Neural crest cell (in vitro differentiated cells): ENCODE data around the gene MCC. TPM values are rescaled to one million over a fixed set of nuclear protein-coding genes. Genes with fewer than 3 reads are reported as not detected.

Experiments
- DNase-seq: peaks from one replicate; pipeline ENCODE4 v3.0.0; 2021; ENCODE audit warnings: low read depth, mixed read lengths, low spot score
- H3K27ac Mint-ChIP-seq: one replicate; pipeline ENCODE4 v1.8.0; 2021; ENCODE audit warnings: mild to moderate bottlenecking, mixed read lengths; ENCODE audit not compliant: unreplicated experiment
- H3K27me3 Mint-ChIP-seq: 2 replicates; pipeline ENCODE4 v1.8.0; 2021; ENCODE audit warnings: low read depth, mild to moderate bottlenecking, mixed read lengths
- H3K36me3 Mint-ChIP-seq: 2 replicates; pipeline ENCODE4 v1.8.0; 2021; ENCODE audit warnings: low read depth, mild to moderate bottlenecking, mixed read lengths
- H3K4me1 Mint-ChIP-seq: 2 replicates; pipeline ENCODE4 v1.8.0; 2021; ENCODE audit warnings: mixed read lengths
- H3K4me3 Mint-ChIP-seq: one replicate; pipeline ENCODE4 v1.8.0; 2021; ENCODE audit warnings: mild to moderate bottlenecking, mixed read lengths
- H3K9me3 Mint-ChIP-seq: 2 replicates; pipeline ENCODE4 v1.8.0; 2021; ENCODE audit warnings: mixed read lengths
- total RNA-seq: library from RNA; stranded (reverse); gene quantifications from 2 replicates; pipeline ENCODE4 v1.2.1, GENCODE V29; 2021
- TF ChIP-seq, protein P1 (sequence below): fragments of 200-600 bp; sonication (generic); conservative IDR thresholded peaks from 2 replicates; pipeline ENCODE4 v1.5.0; 2021; ENCODE audit warnings: antibody characterized with exemption, mild to moderate bottlenecking

MCC gene
- total RNA-seq, 1 donor from 2014 or later = 10.8 TPM

DNA sequence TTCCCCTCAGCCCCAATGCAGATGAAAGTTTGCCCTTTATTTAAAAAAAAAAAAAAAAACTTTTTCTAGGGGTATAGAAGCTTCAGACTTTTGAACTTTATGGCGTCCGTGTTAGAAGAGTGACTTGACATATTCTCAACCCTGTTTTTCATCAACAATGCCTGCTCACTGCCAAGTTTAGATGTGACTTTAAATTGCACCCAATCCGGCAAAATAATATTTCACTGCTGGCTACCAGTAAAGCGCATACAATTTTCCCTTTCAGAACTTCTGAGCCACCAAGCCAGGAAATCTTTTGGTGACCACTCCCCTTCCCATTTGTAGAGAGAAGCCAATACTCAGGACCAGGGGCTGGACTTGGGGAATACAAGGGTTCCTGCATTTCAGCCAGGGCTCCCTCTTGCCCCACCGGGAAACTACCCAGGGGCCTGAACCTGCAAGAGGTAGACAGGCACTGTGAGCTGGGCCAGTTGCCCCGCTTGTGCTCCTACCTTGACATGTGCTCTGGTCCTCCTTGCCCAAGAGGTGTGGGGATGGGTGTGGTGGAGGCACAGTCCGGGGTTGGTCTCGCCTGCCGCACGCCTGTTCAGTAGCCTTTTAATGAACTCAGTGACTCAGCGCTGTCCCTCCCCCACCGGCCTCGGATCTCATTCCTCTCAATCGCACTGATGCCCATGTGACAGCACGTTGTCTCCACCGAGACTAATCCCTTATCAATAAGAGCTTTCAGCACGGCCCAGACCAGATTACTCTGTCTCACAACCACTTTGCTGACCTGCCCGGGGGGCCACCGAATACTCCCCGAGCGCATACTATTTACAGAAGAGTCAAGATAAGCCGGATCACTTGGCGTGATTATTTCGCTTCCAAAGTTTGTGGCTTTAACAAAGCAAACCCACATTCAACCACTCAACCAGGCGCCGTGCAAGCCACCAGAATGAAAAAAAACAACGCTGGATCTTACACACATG is 285.2 kb downstream of the MCC start:
- Mint-ChIP-seq H3K4me1 (peaks cover 70% of the 10 kb centered on the region), H3K27me3 (peaks cover 48% of the 10 kb centered on the region), H3K9me3 (no peaks in the 10 kb centered on the region), H3K36me3 (no peaks in the 10 kb centered on the region), H3K27ac (peak overlapping the region; percentile 69), H3K4me3 (peak overlapping the region; percentile 82)
- TF ChIP-seq, protein P1, sequence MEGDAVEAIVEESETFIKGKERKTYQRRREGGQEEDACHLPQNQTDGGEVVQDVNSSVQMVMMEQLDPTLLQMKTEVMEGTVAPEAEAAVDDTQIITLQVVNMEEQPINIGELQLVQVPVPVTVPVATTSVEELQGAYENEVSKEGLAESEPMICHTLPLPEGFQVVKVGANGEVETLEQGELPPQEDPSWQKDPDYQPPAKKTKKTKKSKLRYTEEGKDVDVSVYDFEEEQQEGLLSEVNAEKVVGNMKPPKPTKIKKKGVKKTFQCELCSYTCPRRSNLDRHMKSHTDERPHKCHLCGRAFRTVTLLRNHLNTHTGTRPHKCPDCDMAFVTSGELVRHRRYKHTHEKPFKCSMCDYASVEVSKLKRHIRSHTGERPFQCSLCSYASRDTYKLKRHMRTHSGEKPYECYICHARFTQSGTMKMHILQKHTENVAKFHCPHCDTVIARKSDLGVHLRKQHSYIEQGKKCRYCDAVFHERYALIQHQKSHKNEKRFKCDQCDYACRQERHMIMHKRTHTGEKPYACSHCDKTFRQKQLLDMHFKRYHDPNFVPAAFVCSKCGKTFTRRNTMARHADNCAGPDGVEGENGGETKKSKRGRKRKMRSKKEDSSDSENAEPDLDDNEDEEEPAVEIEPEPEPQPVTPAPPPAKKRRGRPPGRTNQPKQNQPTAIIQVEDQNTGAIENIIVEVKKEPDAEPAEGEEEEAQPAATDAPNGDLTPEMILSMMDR = no peak
- peak; percentile 53 for DNase-seq

DNA sequence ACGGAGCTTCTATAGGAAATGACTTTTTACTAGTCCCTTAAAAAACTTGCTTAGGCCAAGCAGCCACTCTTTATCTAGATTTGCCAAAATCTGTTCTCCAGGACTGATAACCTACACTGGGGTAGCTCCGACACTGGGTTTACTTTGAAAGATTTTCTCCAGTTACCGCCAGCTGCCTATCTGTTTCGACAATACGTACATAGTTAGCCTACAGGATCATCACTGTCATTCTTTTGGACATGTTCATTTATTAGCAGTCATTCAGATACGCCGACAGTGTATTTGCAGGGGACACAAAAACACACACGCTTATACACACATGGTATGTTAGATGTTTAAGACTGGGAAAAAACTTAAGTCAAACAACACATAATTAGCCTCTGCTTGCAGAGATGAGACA is 286.0 kb downstream of the MCC start:
- Mint-ChIP-seq H3K27ac (no peak overlapping the region), H3K27me3 (peaks cover 42% of the 10 kb centered on the region), H3K36me3 (no peaks in the 10 kb centered on the region), H3K4me1 (peaks cover 67% of the 10 kb centered on the region), H3K9me3 (no peaks in the 10 kb centered on the region), H3K4me3 (peak overlapping the region; percentile 46)
- TF ChIP-seq, protein P1 = no peak
- DNase-seq = no peak

DNA sequence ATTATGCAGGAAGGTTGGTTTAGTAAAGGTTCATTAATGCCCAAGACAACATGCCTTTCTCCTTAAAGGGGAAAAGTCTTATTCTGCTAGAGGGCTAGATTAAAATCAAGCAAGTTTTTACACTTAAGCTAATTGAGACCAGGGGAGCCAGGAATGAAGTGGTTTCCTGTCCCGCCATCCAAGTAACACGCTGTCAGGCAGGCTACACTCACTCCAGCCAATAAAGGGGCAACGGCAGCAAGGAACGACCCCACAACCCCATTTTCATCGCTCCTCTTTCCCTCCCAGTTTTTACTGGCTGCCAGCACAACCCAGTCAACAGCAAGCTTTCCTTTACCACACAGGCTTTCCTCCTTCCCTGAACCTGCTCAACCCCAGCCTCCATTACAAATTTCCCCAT is 286.5 kb downstream of the MCC start:
- peaks cover 37% of the 10 kb centered on the region for H3K27me3 Mint-ChIP-seq
- no peak overlapping the region for H3K27ac Mint-ChIP-seq
- no peaks in the 10 kb centered on the region for H3K36me3 Mint-ChIP-seq
- no peak for DNase-seq
- H3K4me1 Mint-ChIP-seq = peaks cover 62% of the 10 kb centered on the region
- TF ChIP-seq, protein P1 = no peak
- peak overlapping the region; percentile 46 for H3K4me3 Mint-ChIP-seq
- no peaks in the 10 kb centered on the region for H3K9me3 Mint-ChIP-seq

DNA sequence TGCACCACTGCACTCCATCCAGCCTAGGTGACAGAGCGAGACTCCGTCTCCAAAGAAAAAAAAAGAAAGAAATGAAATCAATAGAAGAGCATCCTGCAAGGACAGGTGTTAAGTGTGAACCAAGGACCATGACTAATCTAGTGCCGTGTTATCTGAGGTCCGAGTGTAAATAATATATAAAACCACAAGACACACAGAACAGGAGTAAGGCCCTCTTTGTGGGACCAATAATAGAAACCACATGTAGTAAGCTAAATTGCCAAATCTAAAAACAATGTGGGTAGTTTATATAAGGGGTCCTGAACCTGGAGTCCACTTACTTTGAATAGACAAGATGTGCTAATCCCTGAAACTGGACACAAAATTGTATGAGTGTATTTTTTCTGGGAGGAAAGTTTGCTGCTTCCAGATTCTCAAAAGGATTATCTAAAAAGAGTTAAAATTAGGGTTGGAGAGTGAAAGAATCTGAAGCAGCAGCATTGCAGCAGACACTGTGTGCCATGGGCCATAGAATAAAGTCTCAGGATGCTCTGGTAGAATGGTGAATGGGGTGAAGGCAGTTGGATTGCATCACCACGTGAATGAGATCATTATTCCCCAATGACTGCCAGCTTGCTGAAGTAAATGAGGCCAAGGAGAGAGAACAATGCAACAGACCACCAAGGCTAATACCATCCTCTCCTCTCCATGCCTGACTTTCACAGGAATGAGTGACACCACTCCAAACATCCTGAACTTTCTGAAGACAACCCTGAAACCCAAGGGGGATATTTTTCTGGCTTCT is 288.9 kb downstream of the MCC start:
- Mint-ChIP-seq H3K4me3 (peak overlapping the region; percentile 1), H3K27ac (peak overlapping the region; percentile 60), H3K4me1 (peaks cover 49% of the 10 kb centered on the region)

More for the DNA sequence above, 288.9 kb downstream of the MCC start:
- H3K9me3 Mint-ChIP-seq = peaks cover 2% of the 10 kb centered on the region
- TF ChIP-seq, protein P1 = no peak
- no peak for DNase-seq
- H3K36me3 Mint-ChIP-seq = peaks cover 4% of the 10 kb centered on the region
- H3K27me3 Mint-ChIP-seq = peaks cover 18% of the 10 kb centered on the region
